Endothelial cell (in vitro differentiated cells): ENCODE data around the gene MOB2. TPM values are rescaled to one million over a fixed set of nuclear protein-coding genes. Genes with fewer than 3 reads are reported as not detected.

Experiments
- DNase-seq: peaks from one replicate; pipeline ENCODE4 v3.0.0; 2021; ENCODE audit warnings: low spot score
- H3K27ac Mint-ChIP-seq: one replicate; pipeline ENCODE4 v1.8.0; 2021; ENCODE audit warnings: mixed read lengths, inconsistent platforms; ENCODE audit not compliant: unreplicated experiment
- H3K27me3 Mint-ChIP-seq: one replicate; pipeline ENCODE4 v1.8.0; 2021; ENCODE audit warnings: mild to moderate bottlenecking, moderate library complexity, mixed read lengths, inconsistent platforms; ENCODE audit not compliant: unreplicated experiment
- H3K36me3 Mint-ChIP-seq: one replicate; pipeline ENCODE4 v1.8.0; 2021; ENCODE audit warnings: mild to moderate bottlenecking, low read depth, mixed read lengths, inconsistent platforms; ENCODE audit not compliant: unreplicated experiment
- H3K4me1 Mint-ChIP-seq: one replicate; pipeline ENCODE4 v1.8.0; 2021; ENCODE audit warnings: mild to moderate bottlenecking, mixed read lengths, inconsistent platforms; ENCODE audit not compliant: unreplicated experiment
- H3K4me3 Mint-ChIP-seq: one replicate; pipeline ENCODE4 v1.8.0; 2021; ENCODE audit warnings: mild to moderate bottlenecking, mixed read lengths, inconsistent platforms; ENCODE audit not compliant: unreplicated experiment
- H3K9me3 Mint-ChIP-seq: one replicate; pipeline ENCODE4 v1.8.0; 2021; ENCODE audit warnings: mixed read lengths, inconsistent platforms; ENCODE audit not compliant: unreplicated experiment
- CTCF ChIP-seq: fragments of 200-600 bp; sonication (generic); IDR thresholded peaks from one replicate; pipeline ENCODE4 v1.5.0; 2021; ENCODE audit warnings: antibody characterized with exemption; ENCODE audit not compliant: unreplicated experiment
- total RNA-seq: library from RNA; stranded (reverse); fragmentation: NEBNext Ultra II Directional; extraction: Animal tissue kit (Norgen Biotek cat#: 25700); gene quantifications from one replicate; pipeline ENCODE4 v1.2.1, GENCODE V29; 2021; ENCODE audit not compliant: unreplicated experiment

Gene MOB2
- total RNA-seq, 1 donor from 2014 or later: 37.5 TPM

DNA sequence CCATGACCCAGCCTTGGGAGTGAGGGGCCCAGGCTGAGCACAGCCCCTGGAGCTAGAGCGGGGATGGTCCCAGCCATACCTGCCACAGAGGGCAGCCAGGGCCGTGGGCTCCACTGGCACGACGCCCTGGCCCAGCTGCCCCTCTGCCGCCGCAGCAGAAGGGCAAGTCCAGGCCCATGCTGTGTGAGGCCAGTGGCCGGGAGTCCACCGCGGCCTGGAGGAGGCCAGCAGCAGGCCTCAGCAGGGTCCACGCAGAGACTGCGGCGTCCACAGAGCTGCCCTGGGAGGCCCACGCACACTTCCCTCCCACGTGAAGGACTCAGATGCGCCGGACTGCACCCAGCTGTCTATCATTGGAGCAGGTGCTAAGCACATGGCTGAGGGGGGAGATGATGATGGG lies 23.5 kb downstream of the MOB2 start:
- peaks cover 6% of the 10 kb centered on the region for H3K36me3 Mint-ChIP-seq

DNA sequence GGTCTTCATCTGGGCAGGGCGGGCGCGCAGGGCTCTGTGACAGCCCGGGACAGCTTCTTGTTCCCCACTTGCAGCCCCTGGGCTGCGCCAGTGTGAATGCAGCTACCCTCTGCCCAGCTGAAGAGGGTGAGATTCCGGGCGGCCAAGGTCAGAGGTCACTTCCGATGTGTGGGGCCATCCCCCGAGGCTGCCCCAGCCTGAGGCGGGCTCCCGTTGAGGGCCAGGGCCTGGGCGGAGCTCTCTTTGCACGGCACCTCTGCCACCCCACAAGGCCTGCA lies 23.9 kb downstream of the MOB2 start:
- H3K27me3 Mint-ChIP-seq: peaks cover 9% of the 10 kb centered on the region
- H3K4me1 Mint-ChIP-seq: peaks cover 3% of the 10 kb centered on the region
- no peaks in the 10 kb centered on the region for H3K9me3 Mint-ChIP-seq
- DNase-seq: no peak
- H3K36me3 Mint-ChIP-seq: peaks cover 6% of the 10 kb centered on the region
- no peak overlapping the region for H3K27ac Mint-ChIP-seq
- no peak overlapping the region for H3K4me3 Mint-ChIP-seq
- no peak for TF ChIP-seq CTCF

More for the DNA sequence above, 23.5 kb downstream of the MOB2 start:
- no peak for DNase-seq
- TF ChIP-seq CTCF: no peak
- Mint-ChIP-seq H3K9me3 (no peaks in the 10 kb centered on the region), H3K27ac (no peak overlapping the region), H3K4me3 (no peak overlapping the region), H3K27me3 (peaks cover 11% of the 10 kb centered on the region), H3K4me1 (peaks cover 3% of the 10 kb centered on the region)

DNA sequence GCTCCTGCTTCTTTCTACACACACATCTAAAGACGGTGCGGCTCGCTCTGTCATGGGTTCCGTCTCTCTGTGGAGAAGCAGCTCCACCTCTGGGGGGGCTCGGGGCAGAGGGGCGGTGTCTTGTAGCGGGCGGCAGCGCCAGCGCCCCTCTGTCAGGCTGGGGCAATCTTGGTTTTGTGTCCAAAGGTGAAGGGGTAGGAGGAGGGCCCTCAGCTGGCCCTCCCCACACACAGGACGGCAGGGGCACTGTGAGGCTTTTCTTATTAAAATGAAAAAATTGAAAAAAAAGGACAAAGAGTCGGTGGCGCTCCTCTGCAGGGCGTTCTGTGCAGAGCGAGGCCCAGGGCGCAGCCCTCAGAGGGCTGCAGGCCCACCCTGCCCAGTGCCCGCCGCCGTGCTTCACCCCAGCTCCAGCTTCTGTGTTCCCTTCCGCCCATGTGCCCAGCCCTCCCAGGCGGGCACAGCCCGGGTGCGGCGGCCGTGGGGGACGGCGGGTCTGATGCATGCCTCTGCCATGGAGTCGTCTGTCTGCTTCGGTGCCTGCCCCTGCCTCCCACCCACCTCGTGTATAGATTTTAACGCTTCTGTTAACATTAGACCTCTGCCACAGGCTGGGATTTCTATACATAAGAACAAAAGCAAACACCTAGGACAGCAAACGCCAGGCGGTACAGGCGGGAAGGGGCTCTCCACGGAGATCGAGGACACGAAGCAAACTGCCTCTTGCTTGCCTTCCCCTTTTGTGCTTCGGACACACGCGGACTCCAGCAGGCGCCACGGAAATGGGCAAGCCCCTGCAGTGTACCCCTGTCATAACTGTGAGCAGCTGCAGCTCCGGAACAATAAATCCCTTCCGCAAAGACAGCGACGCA lies 24.5 kb downstream of the MOB2 start:
- no peak for TF ChIP-seq CTCF
- Mint-ChIP-seq H3K9me3 (no peaks in the 10 kb centered on the region), H3K27me3 (peaks cover 4% of the 10 kb centered on the region), H3K36me3 (peaks cover 6% of the 10 kb centered on the region), H3K27ac (peak overlapping the region; percentile 57), H3K4me1 (no peaks in the 10 kb centered on the region), H3K4me3 (no peak overlapping the region)
- DNase-seq: no peak

DNA sequence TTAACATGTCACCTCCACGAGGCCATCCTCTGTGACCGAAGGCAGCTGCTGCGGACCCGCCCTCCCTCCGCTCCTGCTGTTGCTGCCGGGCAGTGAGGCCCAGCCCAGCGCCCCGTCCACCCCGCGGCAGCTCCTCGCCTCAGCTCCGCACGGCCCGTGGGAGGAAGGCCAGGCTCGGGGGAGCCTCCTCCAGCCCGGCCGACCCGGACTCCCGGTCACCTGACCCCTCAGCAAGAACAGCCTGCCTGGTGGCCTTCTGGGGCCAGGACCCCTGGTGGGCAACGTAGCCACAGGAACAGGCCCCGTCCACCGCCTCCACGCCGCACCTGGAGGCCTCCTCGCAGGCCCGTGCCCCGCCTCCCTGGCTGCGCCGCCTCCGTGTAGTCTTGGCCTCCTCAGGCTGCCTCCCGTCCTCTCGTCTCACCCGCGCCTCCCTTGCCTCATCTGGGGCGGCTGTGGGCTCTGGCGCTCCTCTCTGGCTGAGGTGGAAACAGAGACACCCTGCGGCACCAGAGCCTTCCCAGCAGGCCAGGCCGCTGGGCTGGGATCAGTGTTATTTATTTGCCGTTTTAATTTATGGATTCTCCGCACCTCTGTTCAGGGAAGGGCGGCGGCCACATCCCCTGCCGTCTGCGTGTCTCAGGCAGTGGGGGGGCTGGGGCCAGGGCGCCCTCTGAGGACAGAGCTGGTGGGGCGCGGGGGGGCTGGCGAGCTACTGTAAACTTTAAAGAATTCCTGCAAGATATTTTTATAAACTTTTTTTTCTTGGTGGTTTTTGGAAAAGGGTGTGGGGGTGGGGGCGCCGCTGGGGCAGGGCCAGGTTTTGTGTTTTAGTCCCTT lies 25.4 kb downstream of the MOB2 start:
- Mint-ChIP-seq H3K9me3 (no peaks in the 10 kb centered on the region), H3K4me1 (no peaks in the 10 kb centered on the region), H3K27ac (peak overlapping the region; percentile 57), H3K4me3 (no peak overlapping the region), H3K36me3 (peaks cover 6% of the 10 kb centered on the region), H3K27me3 (peaks cover 4% of the 10 kb centered on the region)
- TF ChIP-seq CTCF: no peak
- DNase-seq: no peak
